ENCODE measurements around the gene RAB28.
A peak's percentile ranks its signal among the peaks of the same experiment; 100 is the strongest.

The RAB28 gene

GRCh38 chr4:13368217-13368616 lies 115.9 kb downstream of the RAB28 start:
- no peak for DNase-seq

DNA sequence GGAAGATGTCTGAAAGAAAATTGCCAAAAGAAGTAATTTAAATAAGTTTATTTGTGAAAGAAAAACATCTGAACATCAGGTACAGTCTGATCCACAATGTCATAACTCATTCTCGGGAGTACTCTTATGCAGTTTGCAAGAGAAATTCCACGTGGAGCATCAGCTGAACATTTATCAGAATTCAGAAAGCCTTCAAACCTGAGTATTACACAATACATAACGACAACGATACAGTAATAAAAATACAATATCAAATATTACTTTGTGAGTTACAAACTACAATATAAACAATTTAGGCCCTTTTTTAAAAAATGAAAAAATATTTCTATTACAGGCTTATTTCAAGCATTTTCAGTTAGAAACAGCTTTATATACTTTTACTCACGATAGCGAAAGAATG lies 116.4 kb downstream of the RAB28 start:
- DNase-seq: no peak

- DNase-seq: no peak
Observed at GRCh38 chr4:13367244-13367643, 116.9 kb downstream of the RAB28 start.

GRCh38 chr4:13365195-13365594 lies 118.9 kb downstream of the RAB28 start:
- no peak for DNase-seq

DNA sequence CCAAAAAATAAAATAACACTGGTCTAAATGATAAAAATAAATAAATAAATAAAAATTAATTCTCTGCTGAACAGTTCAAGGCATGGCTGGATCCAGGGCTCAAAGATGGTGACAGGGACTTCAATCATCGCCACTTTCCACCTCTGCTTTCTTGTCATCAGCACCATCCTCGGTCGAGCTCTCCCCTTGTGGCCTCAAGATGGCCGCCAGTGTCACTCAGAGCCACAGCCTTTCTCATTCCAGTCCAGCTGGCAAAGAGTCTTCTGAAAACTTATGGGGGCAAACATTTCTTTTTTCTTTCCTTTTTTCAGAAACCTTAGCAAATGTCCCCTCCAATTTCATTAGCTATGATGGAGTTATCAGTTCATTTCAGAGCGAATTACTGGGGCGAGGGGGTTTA lies 119.5 kb downstream of the RAB28 start:
- DNase-seq: no peak

GRCh38 chr4:13364172-13364571 lies 120.0 kb downstream of the RAB28 start:
- DNase-seq: no peak

DNA sequence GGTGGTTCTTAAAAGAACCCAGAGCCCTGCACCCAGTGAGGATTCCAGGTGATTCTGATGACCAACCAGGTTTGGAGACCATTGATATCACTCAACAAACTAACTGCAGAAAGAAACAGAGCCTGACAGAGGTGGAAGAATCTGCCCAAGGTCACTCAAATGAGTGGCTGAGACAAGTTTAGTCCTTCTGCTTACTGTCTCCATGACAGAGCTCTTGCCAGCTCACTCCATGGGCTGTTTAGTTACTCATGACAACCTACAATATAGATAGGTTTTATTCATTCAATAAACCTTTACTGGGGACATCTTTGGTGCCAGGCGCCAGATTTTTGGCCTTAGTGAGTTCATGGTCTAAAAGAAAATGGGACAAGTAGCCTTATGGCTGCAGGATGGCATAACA lies 124.3 kb downstream of the RAB28 start:
- no peak for DNase-seq

- no peak for DNase-seq
Observed at GRCh38 chr4:13355111-13355880, 128.8 kb downstream of the RAB28 start.

GRCh38 chr4:13349096-13349495 lies 135.0 kb downstream of the RAB28 start:
- peak; percentile 49 for DNase-seq

- DNase-seq: no peak
Observed at GRCh38 chr4:13348216-13348615, 135.9 kb downstream of the RAB28 start.

DNA sequence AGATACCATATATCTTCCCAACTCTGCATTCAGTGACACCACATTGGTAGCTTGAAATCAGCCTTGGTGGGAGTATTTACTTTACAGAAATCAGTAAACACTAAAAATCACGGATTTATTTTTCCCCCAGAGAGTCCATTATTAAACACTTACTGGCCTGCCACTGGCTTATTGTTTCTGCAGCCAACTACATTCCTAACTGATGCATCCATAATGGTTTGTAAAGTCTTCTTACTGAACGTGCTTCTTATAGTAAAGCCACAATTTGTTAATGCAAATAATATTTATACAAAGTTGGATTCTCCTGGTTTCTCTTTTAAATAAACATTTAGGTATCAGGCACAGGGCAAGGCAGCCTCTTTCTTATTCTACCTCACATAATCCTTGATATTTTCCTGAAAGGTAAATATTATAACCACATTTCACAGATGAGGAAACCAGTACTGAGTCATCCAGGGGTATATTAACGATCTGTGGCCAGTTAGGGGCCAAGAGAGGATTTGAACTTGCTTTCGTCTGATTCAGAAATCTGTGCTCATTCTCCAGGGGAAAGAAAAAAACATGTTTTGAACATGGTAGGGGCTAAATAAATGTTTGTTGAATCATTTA lies 136.5 kb downstream of the RAB28 start:
- DNase-seq: peak; percentile 25

DNA sequence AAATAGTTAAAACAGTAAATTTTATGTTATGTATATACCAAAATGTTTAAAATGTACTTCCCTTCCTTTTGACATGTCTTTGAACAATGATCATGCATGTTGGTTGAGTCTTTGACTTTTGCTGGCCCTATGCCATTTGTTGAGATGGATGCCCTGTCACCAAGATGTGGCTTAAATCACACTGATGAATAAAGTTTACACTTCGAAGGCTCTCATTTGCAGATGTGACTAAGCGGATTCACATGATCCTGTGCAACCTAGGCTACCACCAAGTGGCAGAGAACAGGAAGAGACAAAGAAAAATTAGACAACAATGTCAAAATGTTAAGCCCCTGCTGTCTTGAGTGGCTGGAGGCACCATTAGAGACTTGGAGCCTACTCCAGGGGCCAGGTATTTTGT lies 139.9 kb downstream of the RAB28 start:
- no peak for DNase-seq

GRCh38 chr4:13340672-13341071 lies 143.5 kb downstream of the RAB28 start:
- DNase-seq: no peak

DNA sequence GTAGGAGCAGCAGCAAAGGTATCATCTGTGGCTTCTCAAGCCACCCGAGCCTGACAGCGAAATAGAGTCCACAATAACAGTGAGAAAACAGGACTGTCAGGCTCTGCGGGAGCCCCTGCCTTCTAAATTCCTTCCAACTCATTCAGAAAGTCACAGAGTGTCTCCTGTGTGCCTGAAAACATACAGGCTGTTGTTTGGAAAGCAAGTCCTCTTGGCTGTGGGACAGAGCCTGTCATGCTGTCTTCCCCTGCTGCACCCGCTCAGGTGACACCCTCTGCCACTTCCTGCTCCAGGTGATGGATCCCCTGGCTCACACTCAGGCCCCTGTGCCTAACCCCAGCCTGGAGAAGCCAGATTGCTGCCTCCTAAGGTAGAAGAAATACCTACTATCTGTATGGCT lies 152.3 kb downstream of the RAB28 start:
- no peak for DNase-seq

DNA sequence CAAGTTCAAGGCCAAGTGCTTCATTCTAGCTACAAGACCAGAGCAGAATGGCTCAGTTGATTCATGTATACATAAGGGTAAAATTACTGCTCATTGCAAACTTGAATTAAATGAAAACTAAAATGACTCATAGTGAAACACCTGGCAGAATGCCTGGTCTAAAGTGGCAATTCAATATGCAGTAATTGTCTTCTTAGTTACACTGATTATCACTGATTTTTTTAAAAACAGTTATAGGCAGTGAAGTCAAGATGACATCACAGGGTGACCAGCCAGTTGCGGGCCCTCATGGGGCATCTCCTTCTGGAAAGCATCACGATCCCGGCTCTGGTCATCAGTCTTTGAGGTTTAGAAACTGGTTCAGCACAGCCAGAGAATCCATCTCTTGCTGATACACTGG lies 154.2 kb downstream of the RAB28 start:
- peak; percentile 51 for DNase-seq

- DNase-seq: no peak
Observed at GRCh38 chr4:13329340-13329850, 154.7 kb downstream of the RAB28 start.

GRCh38 chr4:13328591-13328990 lies 155.5 kb downstream of the RAB28 start:
- DNase-seq: peak; percentile 25

- no peak for DNase-seq
Observed at GRCh38 chr4:13327991-13328390, 156.1 kb downstream of the RAB28 start.

GRCh38 chr4:13325744-13326143 lies 158.4 kb downstream of the RAB28 start:
- no peak for DNase-seq

- DNase-seq: no peak
Observed at GRCh38 chr4:13323921-13324320, 160.2 kb downstream of the RAB28 start.

GRCh38 chr4:13322681-13323101 lies 161.4 kb downstream of the RAB28 start:
- DNase-seq: peak; percentile 85

All from EL (cell line).